ENCODE measurements around the gene FYCO1. TPM values are rescaled to one million over a fixed set of nuclear protein-coding genes. Genes with fewer than 3 reads are reported as not detected.
A peak's percentile ranks its signal among the peaks of the same experiment; 100 is the strongest.

FYCO1 gene
- total RNA-seq (2021; fragmentation: NEBNext Ultra II Directional; extraction: Animal tissue kit (Norgen Biotek cat#: 25700)) (9.3 and 10.8 TPM in 2 replicates), polyA plus RNA-seq (2011; rRNA removed) (4.8 and 6.7 TPM in 2 replicates), polyA minus RNA-seq (2011; rRNA and poly(A)+ RNA removed) (18.5 and 27.0 TPM in 2 replicates)
- polyA plus RNA-seq (2011; cell fraction: cytosol; rRNA removed): 5.4 TPM
- 16.2 TPM for polyA plus RNA-seq (2011; cell fraction: nucleus; rRNA removed)
- polyA plus RNA-seq (2012, experiment 1 of 2): 5.2 to 6.1 TPM (median 5.7 TPM) in 4 replicates
- 1.4 TPM for polyA plus RNA-seq (2012, experiment 2 of 2)
- 5.1 TPM for polyA plus RNA-seq (2013, experiment 1 of 2)
- 6.2 TPM for polyA plus RNA-seq (2013, experiment 2 of 2)
- 7.9 TPM for polyA minus RNA-seq (2011; cell fraction: cytosol; rRNA and poly(A)+ RNA removed)
- 22.1 TPM for polyA minus RNA-seq (2011; cell fraction: nucleus; rRNA and poly(A)+ RNA removed)
- long read RNA-seq, experiment 1, partial matches to known transcripts: 1 of 3 reads
- long read RNA-seq, experiment 1, other reads (novel, unspliced or antisense): 2 of 3 reads
- long read RNA-seq, experiment 2, partial matches to known transcripts: 1 of 1 reads
- long read RNA-seq, experiment 2, other reads (novel, unspliced or antisense): 0 of 1 reads

GRCh38 chr3:45995236-45996192 lies at the start of gene FYCO1:
Gene FYCO1 (minus strand): TSS chr3:45995824. CDS start chr3:45984910, 10,914 bp downstream.
- FAIRE-seq: no peak
- CTCF ChIA-PET (ENCODE audit: partially characterized antibody): interaction anchor here (1.3 to 1.8 kb wide), 2 partner anchors 14 to 83 kb away, joined by 3 to 4 read pairs; no protein-coding TSS in a partner anchor
- peak; percentile 64 for TF ChIP-seq MAX (IDR thresholded peaks at IDR 0.05)
- no peak for TF ChIP-seq TEAD4 (IDR thresholded peaks at IDR 0.05; ENCODE audit: low read depth, low read length)
- peak; percentile 59 for TF ChIP-seq TBP (IDR thresholded peaks at IDR 0.05; ENCODE audit: low read depth, low read length)
- TF ChIP-seq ATF3 (IDR thresholded peaks at IDR 0.05; ENCODE audit: insufficient read depth, low read depth, low read length): no peak
- TF ChIP-seq SIX5 (IDR thresholded peaks at IDR 0.05; ENCODE audit: low read depth, low read length): peak; percentile 82
- TF ChIP-seq YY1 (IDR thresholded peaks at IDR 0.05; ENCODE audit: low read depth, low read length): peak; percentile 93
- TF ChIP-seq RXRA (IDR thresholded peaks at IDR 0.05; ENCODE audit: insufficient read depth, low read depth, low read length): no peak

More at GRCh38 chr3:45995236-45996192, at the start of gene FYCO1:
- peaks cover 5 to 15% (median 12%) of the 10 kb centered on the region in 4 experiments for H3K4me1 ChIP-seq (replicated peaks in 1 of 4; ENCODE audit: control insufficient read depth in 3 of 4, insufficient read depth in 4 of 4, low read length in 3 of 4)
- peak within 1 kb of the TSS; percentile 35 for H4K8ac ChIP-seq (ENCODE audit: extremely low read depth, insufficient read depth, low read length)
- H4K20me1 ChIP-seq (replicated peaks in 1 of 2; ENCODE audit: control insufficient read depth in 1 of 2, insufficient read depth in 2 of 2, low read length in 2 of 2): no peaks in the 10 kb centered on the region
- no peak within 1 kb of the TSS for H2BK20ac ChIP-seq (ENCODE audit: low read length)
- H3K56ac ChIP-seq (replicated peaks; ENCODE audit: insufficient read length, low read depth, low read length): no peak within 1 kb of the TSS
- peaks cover 2% of the 10 kb centered on the region; the same call in 1 of the 2 replicates for H3K23me2 ChIP-seq (ENCODE audit: low read depth, low read length)
- peak; percentile 65 to 92 for DNase-seq (ENCODE audit: low read depth in 1 of 2, low spot score in 2 of 2)
- H3K79me2 ChIP-seq (ENCODE audit: control insufficient read depth in 1 of 2, insufficient read depth in 2 of 2, low read length in 2 of 2): peaks cover 0 to 30% of the 10 kb centered on the region in 2 experiments; a peak in 2 of 4 replicates
- H3K9ac ChIP-seq (replicated peaks in 1 of 4; ENCODE audit: extremely low read depth in 1 of 4, low read depth in 3 of 4, low read length in 3 of 4): peak within 1 kb of the TSS; percentile 69 to 75 (median 70)
- H4K5ac ChIP-seq (ENCODE audit: insufficient read length, low read depth, low read length): peak within 1 kb of the TSS; percentile 73
- peak within 1 kb of the TSS; percentile 91; the same call in 1 of the 2 replicates for H2BK5ac ChIP-seq (ENCODE audit: low read depth, low read length)
- H2BK120ac ChIP-seq (replicated peaks; ENCODE audit: low read depth, low read length): no peak within 1 kb of the TSS
- peak within 1 kb of the TSS; percentile 82 for H3K18ac ChIP-seq (ENCODE audit: extremely low read depth, low read length)
- H2AFZ ChIP-seq (ENCODE audit: low read length): peak within 1 kb of the TSS; percentile 98
- H3K4ac ChIP-seq (replicated peaks; ENCODE audit: insufficient read length, low read depth, low read length): no peak within 1 kb of the TSS
- H3K4me3 ChIP-seq (ENCODE audit: extremely low read depth in 1 of 4, insufficient read depth in 2 of 4, low read depth in 3 of 4, low read length in 4 of 4): peak within 1 kb of the TSS; percentile 75 to 98 (median 84)
- peaks cover 0 to 7% (median 4%) of the 10 kb centered on the region in 4 experiments; a peak in 2 of 7 replicates for H3K27me3 ChIP-seq (replicated peaks in 1 of 4; ENCODE audit: control insufficient read depth in 3 of 4, extremely low read depth in 1 of 4, insufficient read depth in 3 of 4, low read length in 3 of 4)
- H3K4me2 ChIP-seq (ENCODE audit: insufficient read depth in 1 of 2, low read depth in 2 of 2, low read length in 2 of 2): peak within 1 kb of the TSS; percentile 78 to 79
- H2BK12ac ChIP-seq (ENCODE audit: low read depth, low read length): peak within 1 kb of the TSS; percentile 68; the same call in 1 of the 2 replicates
- H3K14ac ChIP-seq (ENCODE audit: insufficient read length): no peak within 1 kb of the TSS
- no peak within 1 kb of the TSS for H2BK15ac ChIP-seq (ENCODE audit: low read length)
- no peak within 1 kb of the TSS for H3K23ac ChIP-seq (ENCODE audit: insufficient read length)
- H2AK5ac ChIP-seq (ENCODE audit: low read depth, low read length): no peak within 1 kb of the TSS
- peak within 1 kb of the TSS; percentile 12; the same call in 1 of the 2 replicates for H3K27ac ChIP-seq (ENCODE audit: low read depth, low read length)
- H3K79me1 ChIP-seq (ENCODE audit: low read depth, low read length): peaks cover 8% of the 10 kb centered on the region; the same call in 1 of the 2 replicates
- H3K9me3 ChIP-seq (ENCODE audit: insufficient read depth in 2 of 2, low read depth in 1 of 2, low read length in 1 of 2): no peaks in the 10 kb centered on the region
- WGBS, 2 experiments (ENCODE audit: extremely low coverage in 1 of 2, insufficient coverage in 1 of 2, insufficient read length in 1 of 2, insufficient replicate concordance in 2 of 2, low coverage in 1 of 2, low lambda C conversion rate in 2 of 2, missing lambda C conversion rate in 1 of 2): 5% methylated on average over 55 of the region's 67 CpGs; no CpG with 5 or more reads in 1 of the 2 experiments
- peak within 1 kb of the TSS; percentile 20 for H4K91ac ChIP-seq (replicated peaks; ENCODE audit: insufficient read length, low read length)
- no peaks in the 10 kb centered on the region for H3K36me3 ChIP-seq (ENCODE audit: control insufficient read depth in 2 of 4, insufficient read depth in 4 of 4, low read length in 3 of 4)
- POLR2A ChIA-PET (ENCODE audit: partially characterized antibody): interaction anchor here (0.5 to 1.4 kb wide), 2 partner anchors 9 to 694 kb away, joined by 3 to 4 read pairs; no protein-coding TSS in a partner anchor
